HepG2 (cell line): ENCODE results near the gene SLCO3A1. TPM values are rescaled to one million over a fixed set of nuclear protein-coding genes. Genes with fewer than 3 reads are reported as not detected.

Experiments used
- ATAC-seq: fragments of 200-7000 bp; cut with Tn5 transposase; 3 replicates; pipeline ENCODE4 v1.9.1; 2020; ENCODE audit warnings: mild to moderate bottlenecking, moderate library complexity
- BruUV-seq: library from RNA; stranded (reverse); fragments of 400-500 nt; replicated peaks from 2 replicates; lab custom pipeline; 2021; lab: Mats Ljungman, UMichigan
- CTCF ChIA-PET: fragments of 300-600 bp; formaldehyde crosslinking; extraction: SDS; loops from one replicate; lab custom pipeline; 2021; ENCODE audit warnings: low total read pairs, inconsistent platforms, low intra/inter-chr PET ratio; lab: Yijun Ruan, JAX
- POLR2A ChIA-PET: fragments of 350-600 bp; sonication (Branson Sonifier 250); formaldehyde crosslinking; loops from one replicate; lab custom pipeline; 2020; ENCODE audit warnings: antibody characterized with exemption, inconsistent platforms; lab: Yijun Ruan, JAX
- DNase-seq: peaks from one replicate; pipeline ENCODE4 v3.0.0-alpha.2; 2015; ENCODE audit warnings: low spot score
- FAIRE-seq: peaks from 3 replicates; lab custom pipeline; 2011; peaks lifted over from hg19 to GRCh38; lab: Jason Lieb, UNC
- H2AFZ ChIP-seq: one replicate; pipeline ENCODE4 v1.6.1; 2011; ENCODE audit warnings: low read length, inconsistent platforms
- H3K27ac ChIP-seq: fragments of 300-600 bp; 3 replicates; pipeline ENCODE4 v1.8.0; 2011; ENCODE audit warnings: mixed run types, mild to moderate bottlenecking, mixed read lengths, low read length, inconsistent platforms; ENCODE audit not compliant: insufficient read depth; ENCODE audit errors: extremely low read length
- H3K27me3 ChIP-seq, 2 experiments: fragments of 200-600 bp in 1 of 2; 2 replicates in 1 of 2; 3 replicates in 1 of 2; pipeline versions ENCODE4 v1.6.0 to v1.8.0; 2011; ENCODE audit warnings: low read length in 2 of 2, mild to moderate bottlenecking in 2 of 2, moderate library complexity in 2 of 2, inconsistent platforms in 1 of 2; ENCODE audit not compliant: insufficient read depth in 2 of 2, control insufficient read depth in 1 of 2
- H3K36me3 ChIP-seq, 2 experiments: fragments of 200-600 bp in 1 of 2; replicated peaks in 1 of 2; 2 replicates in 1 of 2; 3 replicates in 1 of 2; pipeline versions ENCODE4 v1.5.1 to v1.8.0; 2011; ENCODE audit warnings: low read length in 2 of 2, inconsistent platforms in 1 of 2; ENCODE audit not compliant: insufficient read depth in 2 of 2, control insufficient read depth in 1 of 2
- H3K4me1 ChIP-seq: 2 replicates; pipeline ENCODE4 v1.5.1; 2012; ENCODE audit warnings: low read length, inconsistent platforms; ENCODE audit not compliant: insufficient read depth
- H3K4me2 ChIP-seq: 2 replicates; pipeline ENCODE4 v1.6.0; 2011; ENCODE audit warnings: low read depth, low read length, inconsistent platforms
- H3K4me3 ChIP-seq, 3 experiments: fragments of 200-600 bp in 1 of 3; sonication (generic), shearing (Covaris generic) in 1 of 3; replicated peaks in 1 of 3; 2 replicates each; pipeline ENCODE4 v1.5.1; 2011 to 2016; ENCODE audit warnings: low read length in 3 of 3, inconsistent platforms in 2 of 3, low read depth in 2 of 3, mild to moderate bottlenecking in 2 of 3, control low read depth in 1 of 3, mixed read lengths in 1 of 3; ENCODE audit not compliant: insufficient read depth in 1 of 3
- H3K79me2 ChIP-seq: one replicate; pipeline ENCODE4 v1.6.1; 2011; ENCODE audit warnings: low read length, inconsistent platforms; ENCODE audit not compliant: insufficient read depth
- H3K9ac ChIP-seq: 2 replicates; pipeline ENCODE4 v1.6.0; 2011; ENCODE audit warnings: mild to moderate bottlenecking, low read depth, low read length, inconsistent platforms; ENCODE audit not compliant: insufficient read depth
- H3K9me3 ChIP-seq: 2 replicates; pipeline ENCODE4 v1.5.1; 2012; ENCODE audit warnings: mild to moderate bottlenecking, low read length
- H4K20me1 ChIP-seq: 2 replicates; pipeline ENCODE4 v1.6.0; 2011; ENCODE audit warnings: inconsistent platforms, mild to moderate bottlenecking, low read length, moderate library complexity; ENCODE audit not compliant: insufficient read depth
- CREB1 ChIP-seq, 2 experiments: fragments of 450-650 bp in 1 of 2; IDR thresholded peaks; 2 replicates each; pipeline ENCODE4 v1.6.1; 2016 to 2017; ENCODE audit warnings: control low read depth in 1 of 2, mild to moderate bottlenecking in 1 of 2, missing compliant biosample characterization in 1 of 2, missing genetic modification characterization in 1 of 2
- HOXA9 ChIP-seq: sonication (generic); formaldehyde crosslinking; IDR thresholded peaks from 2 replicates; pipeline ENCODE4 v1.8.1; 2022; ENCODE audit warnings: missing genetic modification reagents, mild to moderate bottlenecking, moderate library complexity, borderline replicate concordance
- KLF11 ChIP-seq: IDR thresholded peaks from 2 replicates; pipeline ENCODE4 v1.6.1; 2016; ENCODE audit warnings: missing compliant biosample characterization
- REPIN1 ChIP-seq: sonication (generic); formaldehyde crosslinking; IDR thresholded peaks from 2 replicates; pipeline ENCODE4 v1.8.0; 2022; ENCODE audit warnings: missing genetic modification reagents, low read depth, mild to moderate bottlenecking, borderline replicate concordance
- STAT5B ChIP-seq: sonication (generic); formaldehyde crosslinking; IDR thresholded peaks from 2 replicates; pipeline ENCODE4 v1.4.0; 2020; ENCODE audit warnings: missing genetic modification reagents
- ZC3H4 ChIP-seq: sonication (generic); formaldehyde crosslinking; IDR thresholded peaks from 2 replicates; pipeline ENCODE4 v1.4.0; 2020; ENCODE audit warnings: missing genetic modification reagents, borderline replicate concordance
- ZFP1 ChIP-seq: IDR thresholded peaks from 2 replicates; pipeline ENCODE4 v1.6.1; 2016
- ZNF510 ChIP-seq: sonication (generic); formaldehyde crosslinking; IDR thresholded peaks from 2 replicates; pipeline ENCODE4 v1.4.0; 2020; ENCODE audit warnings: low read depth, mild to moderate bottlenecking, missing genetic modification reagents
- ZNF616 ChIP-seq: sonication (generic); formaldehyde crosslinking; IDR thresholded peaks from 2 replicates; pipeline ENCODE4 v1.5.0; 2020; ENCODE audit warnings: low read depth, mild to moderate bottlenecking, missing genetic modification reagents
- ZNF703 ChIP-seq: sonication (generic); formaldehyde crosslinking; IDR thresholded peaks from 2 replicates; pipeline ENCODE4 v1.5.1; 2020; ENCODE audit warnings: missing genetic modification reagents, mild to moderate bottlenecking, moderate library complexity, borderline replicate concordance
- ZNF878 ChIP-seq: sonication (generic); formaldehyde crosslinking; IDR thresholded peaks from 2 replicates; pipeline ENCODE4 v1.8.1; 2023; ENCODE audit warnings: mild to moderate bottlenecking, missing genetic modification reagents, moderate library complexity
- WGBS: methylation state at CpG from one replicate; pipeline ENCODE4 v1.1.6; 2017; ENCODE audit warnings: low lambda C conversion rate; 5-methylcytosine and 5-hydroxymethylcytosine counted together
- in situ Hi-C: cut with HindIII; loops from 2 replicates; pipeline ENCODE4 v1.10.0; 2017; ENCODE audit warnings: low pct_unique_long_range_greater_than_20kb; ENCODE audit not compliant: extremely low pct_ligation_motif_present
- intact Hi-C: fragments of 100-400 bp; cut with micrococcal nuclease; formaldehyde crosslinking; loops from one replicate; pipeline ENCODE4 v1.10.0; 2022; ENCODE audit not compliant: unreplicated experiment
- polyA plus RNA-seq, 8 experiments: library from polyadenylated mRNA; depleted of rRNA in 3 of 8; stranded (reverse) in 7 of 8; unstranded in 1 of 8; fragments of >200 nt; fragmentation: Illumina TruSeq in 4 of 8; extraction: Trizol in 4 of 8; gene quantifications; 2 replicates each; pipeline versions ENCODE4 v1.2.1 to v1.2.3, GENCODE V29; 2011 to 2016; ENCODE audit warnings: low read depth in 4 of 8, missing spikeins in 1 of 8, mixed read lengths in 1 of 8; ENCODE audit not compliant: insufficient read depth in 1 of 8
- total RNA-seq, 5 experiments: library from RNA; depleted of rRNA; stranded (reverse); fragments of >200 nt; fragmentation: Illumina TruSeq; extraction: Trizol; gene quantifications; 2 replicates each; pipeline ENCODE4 v1.2.3, GENCODE V29; 2016; ENCODE audit warnings: low read depth in 1 of 5
- TF ChIP-seq, protein P1 (sequence below): sonication (generic); formaldehyde crosslinking; IDR thresholded peaks from 2 replicates; pipeline ENCODE4 v1.5.0; 2020; ENCODE audit warnings: mild to moderate bottlenecking, missing genetic modification reagents, moderate library complexity
- TF ChIP-seq, protein P2 (sequence below): fragments of 450-650 bp; IDR thresholded peaks from 2 replicates; pipeline ENCODE4 v1.6.1; 2016

Gene SLCO3A1
- total and polyA plus RNA-seq, 2 of the 13 experiments (the other 11 are each of a cell fraction or from before 2014, with no cell fraction given) = 0.02 TPM; not detected in 1

DNA sequence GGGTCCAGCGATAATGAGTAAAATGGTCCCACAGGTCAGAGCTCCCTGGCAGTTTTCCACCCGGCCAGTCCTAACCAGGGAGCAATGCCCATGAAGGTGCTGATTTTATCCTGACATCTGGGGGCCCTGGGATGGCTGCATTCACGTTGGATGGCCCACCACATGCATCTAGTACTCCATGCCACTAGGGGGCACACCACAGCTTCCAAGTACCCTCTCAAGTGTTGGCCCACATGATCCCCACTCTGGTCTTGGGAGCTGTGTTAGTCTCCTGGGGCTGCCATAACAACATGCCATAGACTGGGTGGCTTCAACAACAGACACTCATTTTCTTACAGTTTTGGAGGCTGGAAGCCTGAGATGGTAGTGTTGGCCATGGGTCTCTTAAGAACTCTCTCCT is 225.5 kb downstream of the SLCO3A1 start (continued):
- TF ChIP-seq, protein P1, sequence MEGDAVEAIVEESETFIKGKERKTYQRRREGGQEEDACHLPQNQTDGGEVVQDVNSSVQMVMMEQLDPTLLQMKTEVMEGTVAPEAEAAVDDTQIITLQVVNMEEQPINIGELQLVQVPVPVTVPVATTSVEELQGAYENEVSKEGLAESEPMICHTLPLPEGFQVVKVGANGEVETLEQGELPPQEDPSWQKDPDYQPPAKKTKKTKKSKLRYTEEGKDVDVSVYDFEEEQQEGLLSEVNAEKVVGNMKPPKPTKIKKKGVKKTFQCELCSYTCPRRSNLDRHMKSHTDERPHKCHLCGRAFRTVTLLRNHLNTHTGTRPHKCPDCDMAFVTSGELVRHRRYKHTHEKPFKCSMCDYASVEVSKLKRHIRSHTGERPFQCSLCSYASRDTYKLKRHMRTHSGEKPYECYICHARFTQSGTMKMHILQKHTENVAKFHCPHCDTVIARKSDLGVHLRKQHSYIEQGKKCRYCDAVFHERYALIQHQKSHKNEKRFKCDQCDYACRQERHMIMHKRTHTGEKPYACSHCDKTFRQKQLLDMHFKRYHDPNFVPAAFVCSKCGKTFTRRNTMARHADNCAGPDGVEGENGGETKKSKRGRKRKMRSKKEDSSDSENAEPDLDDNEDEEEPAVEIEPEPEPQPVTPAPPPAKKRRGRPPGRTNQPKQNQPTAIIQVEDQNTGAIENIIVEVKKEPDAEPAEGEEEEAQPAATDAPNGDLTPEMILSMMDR = peak; percentile 33; the same call in 1 of the 2 replicates

DNA sequence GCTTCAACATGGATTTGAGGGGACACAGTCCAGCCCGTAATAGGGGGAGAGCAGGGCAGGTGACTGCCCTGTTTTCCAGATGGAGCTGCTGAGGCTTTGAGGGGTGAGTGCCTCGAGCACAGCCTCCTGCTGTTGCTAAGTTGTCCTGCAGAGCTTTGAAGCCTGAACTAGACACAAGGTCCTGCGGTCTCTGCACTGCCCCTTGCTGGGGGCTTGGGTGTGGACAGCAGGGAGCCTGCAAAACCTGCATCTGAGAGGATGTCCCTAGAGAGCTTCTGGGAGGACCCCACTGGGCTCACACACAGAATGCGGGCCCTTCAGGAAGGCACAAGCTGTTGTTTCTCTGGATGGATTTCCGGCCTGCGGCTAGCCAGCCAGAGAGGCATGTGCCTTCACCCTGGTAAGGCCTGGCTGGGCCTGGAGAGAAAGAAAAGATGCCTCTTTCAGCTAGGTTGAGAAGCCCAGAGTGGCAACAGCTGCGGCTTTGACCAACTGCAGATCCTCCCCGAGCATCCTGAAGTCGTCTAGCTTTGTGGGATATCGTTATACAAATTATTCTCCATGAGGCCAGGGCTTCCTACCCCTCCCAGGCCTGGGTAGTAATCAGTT is 226.2 kb downstream of the SLCO3A1 start:
- Histone ChIP-seq H3K4me2 (no peak overlapping the region), H3K9ac (no peak overlapping the region), H4K20me1 (no peaks in the 10 kb centered on the region), H3K27ac (no peak overlapping the region), H3K79me2 (no peaks in the 10 kb centered on the region), H3K4me3 (no peak overlapping the region), H3K36me3 (no peaks in the 10 kb centered on the region), H3K9me3 (no peaks in the 10 kb centered on the region), H3K27me3 (peaks cover 0 to 10% of the 10 kb centered on the region in 2 experiments; a peak in 3 of 5 replicates), H3K4me1 (no peaks in the 10 kb centered on the region), H2AFZ (no peak overlapping the region)
- ChIA-PET POLR2A (no interaction called here), CTCF (no interaction called here)
- no TSS peak for BruUV-seq
- ATAC-seq = peak; percentile 38; the same call in 2 of the 3 replicates
- no peak for TF ChIP-seq KLF11
- no peak for TF ChIP-seq ZNF510
- TF ChIP-seq ZC3H4 = no peak
- no peak for TF ChIP-seq ZNF616
- TF ChIP-seq CREB1 (IDR thresholded peaks at IDR 0.05) = no peak
- no peak for TF ChIP-seq CREB1 (CRISPR knock-in tag; IDR thresholded peaks at IDR 0.05)
- TF ChIP-seq STAT5B = no peak
- TF ChIP-seq ZNF703 (CRISPR knock-in tag) = no peak
- TF ChIP-seq HOXA9 (CRISPR knock-in tag) = no peak
- TF ChIP-seq, protein P2, sequence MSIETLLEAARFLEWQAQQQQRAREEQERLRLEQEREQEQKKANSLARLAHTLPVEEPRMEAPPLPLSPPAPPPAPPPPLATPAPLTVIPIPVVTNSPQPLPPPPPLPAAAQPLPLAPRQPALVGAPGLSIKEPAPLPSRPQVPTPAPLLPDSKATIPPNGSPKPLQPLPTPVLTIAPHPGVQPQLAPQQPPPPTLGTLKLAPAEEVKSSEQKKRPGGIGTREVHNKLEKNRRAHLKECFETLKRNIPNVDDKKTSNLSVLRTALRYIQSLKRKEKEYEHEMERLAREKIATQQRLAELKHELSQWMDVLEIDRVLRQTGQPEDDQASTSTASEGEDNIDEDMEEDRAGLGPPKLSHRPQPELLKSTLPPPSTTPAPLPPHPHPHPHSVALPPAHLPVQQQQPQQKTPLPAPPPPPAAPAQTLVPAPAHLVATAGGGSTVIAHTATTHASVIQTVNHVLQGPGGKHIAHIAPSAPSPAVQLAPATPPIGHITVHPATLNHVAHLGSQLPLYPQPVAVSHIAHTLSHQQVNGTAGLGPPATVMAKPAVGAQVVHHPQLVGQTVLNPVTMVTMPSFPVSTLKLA = no peak
- TF ChIP-seq ZNF878 (CRISPR knock-in tag) = no peak
- no peak for TF ChIP-seq REPIN1 (CRISPR knock-in tag)
- TF ChIP-seq ZFP1 (CRISPR knock-in tag) = no peak
- no peak for FAIRE-seq
- intact Hi-C loops (loop anchor here (10.0 kb wide), 1 partner anchor 225 kb away; the partner anchor contains the start of gene SLCO3A1), in situ Hi-C loops (loop anchor here (5.0 to 25.0 kb wide), 2 partner anchors 608 to 777 kb away; no protein-coding TSS in a partner anchor)
- no peak for DNase-seq
- WGBS = 71% methylated on average over 2 of the region's 10 CpGs
